WTC11 (cell line): ENCODE results near the gene PMM1. TPM values are rescaled to one million over a fixed set of nuclear protein-coding genes. Genes with fewer than 3 reads are reported as not detected.

ENCODE experiments used
- ATAC-seq: fragments of 200-7000 bp; cut with Tn5 transposase; 2 replicates; pipeline ENCODE4 v1.10.0; 2021; ENCODE audit warnings: mild to moderate bottlenecking, moderate library complexity
- CTCF ChIA-PET: fragments of 300-600 bp; sonication (Branson Sonifier 250); formaldehyde crosslinking; loops from one replicate; lab custom pipeline; 2021; ENCODE audit warnings: antibody characterized with exemption; lab: Charles Lee
- POLR2A ChIA-PET: fragments of 350-600 bp; sonication (Branson Sonifier 250); formaldehyde crosslinking; loops from one replicate; lab custom pipeline; 2021; ENCODE audit warnings: antibody characterized with exemption; lab: Charles Lee
- DNase-seq: peaks from one replicate; pipeline ENCODE4 v3.0.0; 2021; ENCODE audit warnings: low spot score
- H3K27ac Mint-ChIP-seq: 2 replicates; pipeline ENCODE4 v1.8.0; 2021; ENCODE audit warnings: mixed read lengths
- H3K27me3 Mint-ChIP-seq: 2 replicates; pipeline ENCODE4 v1.8.0; 2021; ENCODE audit warnings: low read depth, mild to moderate bottlenecking, moderate library complexity, mixed read lengths
- H3K36me3 Mint-ChIP-seq: 2 replicates; pipeline ENCODE4 v1.8.0; 2021; ENCODE audit warnings: mixed read lengths
- H3K4me1 Mint-ChIP-seq: 2 replicates; pipeline ENCODE4 v1.8.0; 2022; ENCODE audit warnings: mixed read lengths
- H3K4me3 Mint-ChIP-seq: 2 replicates; pipeline ENCODE4 v1.8.0; 2021; ENCODE audit warnings: mild to moderate bottlenecking, moderate library complexity, mixed read lengths
- H3K9me3 Mint-ChIP-seq: 2 replicates; pipeline ENCODE4 v1.8.0; 2021; ENCODE audit warnings: mixed read lengths
- ELF4 ChIP-seq: sonication (generic); formaldehyde crosslinking; IDR thresholded peaks from 2 replicates; pipeline ENCODE4 v1.8.1; 2022; ENCODE audit warnings: low read depth, mild to moderate bottlenecking, moderate library complexity, missing genetic modification reagents
- EMX1 ChIP-seq: fragments of 250-450 bp; sonication (Bioruptor Pico); IDR thresholded peaks from 2 replicates; pipeline ENCODE4 v1.8.0; 2021; ENCODE audit warnings: mild to moderate bottlenecking
- ETV6 ChIP-seq: sonication (generic); formaldehyde crosslinking; IDR thresholded peaks from 2 replicates; pipeline ENCODE4 v1.8.1; 2022; ENCODE audit warnings: mild to moderate bottlenecking, missing genetic modification reagents
- RELA ChIP-seq: sonication (generic); formaldehyde crosslinking; IDR thresholded peaks from 2 replicates; pipeline ENCODE4 v1.8.1; 2022; ENCODE audit warnings: missing genetic modification reagents, mild to moderate bottlenecking, borderline replicate concordance
- TCF7 ChIP-seq: sonication (generic); formaldehyde crosslinking; IDR thresholded peaks from 2 replicates; pipeline ENCODE4 v1.8.0; 2022; ENCODE audit warnings: mild to moderate bottlenecking, low read depth, missing genetic modification reagents, moderate library complexity
- ZNF416 ChIP-seq: fragments of 250-450 bp; sonication (Bioruptor Pico); IDR thresholded peaks from 2 replicates; pipeline ENCODE4 v1.9.0; 2021; ENCODE audit warnings: mild to moderate bottlenecking, inconsistent platforms
- ZNF671 ChIP-seq: fragments of 250-450 bp; sonication (Bioruptor Pico); IDR thresholded peaks from 2 replicates; pipeline ENCODE4 v1.8.0; 2021; ENCODE audit warnings: mild to moderate bottlenecking
- total RNA-seq: library from RNA; stranded (reverse); gene quantifications from 3 replicates; pipeline ENCODE4 v1.2.3, GENCODE V29; 2021
- TF ChIP-seq, protein P1 (sequence below): sonication (generic); formaldehyde crosslinking; IDR thresholded peaks from 2 replicates; pipeline ENCODE4 v1.8.0; 2022; ENCODE audit warnings: missing genetic modification reagents
- TF ChIP-seq, protein P2 (sequence below): sonication (generic); formaldehyde crosslinking; IDR thresholded peaks from 2 replicates; pipeline ENCODE4 v1.8.1; 2022; ENCODE audit warnings: missing genetic modification reagents, borderline replicate concordance
- TF ChIP-seq, protein P3 (sequence below): fragments of 250-450 bp; sonication (Bioruptor Pico); IDR thresholded peaks from 2 replicates; pipeline ENCODE4 v1.9.0; 2021; ENCODE audit warnings: moderate library complexity, mild to moderate bottlenecking, inconsistent platforms, borderline replicate concordance
- TF ChIP-seq, protein P4 (sequence below): sonication (generic); formaldehyde crosslinking; IDR thresholded peaks from 2 replicates; pipeline ENCODE4 v1.8.0; 2022; ENCODE audit warnings: mild to moderate bottlenecking, missing genetic modification reagents
- TF ChIP-seq, protein P5 (sequence below): fragments of 250-450 bp; sonication (Bioruptor Pico); IDR thresholded peaks from 2 replicates; pipeline ENCODE4 v1.9.0; 2021; ENCODE audit warnings: mild to moderate bottlenecking, borderline replicate concordance
- TF ChIP-seq, protein P6 (sequence below): sonication (generic); formaldehyde crosslinking; IDR thresholded peaks from 2 replicates; pipeline ENCODE4 v1.8.1; 2022; ENCODE audit warnings: mild to moderate bottlenecking, moderate library complexity, missing genetic modification reagents
- TF ChIP-seq, protein P7 (sequence below): sonication (generic); formaldehyde crosslinking; IDR thresholded peaks from 2 replicates; pipeline ENCODE4 v1.8.1; 2023; ENCODE audit warnings: mild to moderate bottlenecking, missing genetic modification reagents
- TF ChIP-seq, protein P8 (sequence below): sonication (generic); formaldehyde crosslinking; IDR thresholded peaks from 2 replicates; pipeline ENCODE4 v1.8.1; 2022; ENCODE audit warnings: low read depth, mild to moderate bottlenecking, moderate library complexity, missing genetic modification reagents, borderline replicate concordance
- TF ChIP-seq, protein P9 (sequence below): sonication (generic); formaldehyde crosslinking; IDR thresholded peaks from 2 replicates; pipeline ENCODE4 v1.8.1; 2023; ENCODE audit warnings: mild to moderate bottlenecking, missing genetic modification reagents

The PMM1 gene
- total RNA-seq, 1 experiment from 2014 or later: 15.7 TPM

DNA sequence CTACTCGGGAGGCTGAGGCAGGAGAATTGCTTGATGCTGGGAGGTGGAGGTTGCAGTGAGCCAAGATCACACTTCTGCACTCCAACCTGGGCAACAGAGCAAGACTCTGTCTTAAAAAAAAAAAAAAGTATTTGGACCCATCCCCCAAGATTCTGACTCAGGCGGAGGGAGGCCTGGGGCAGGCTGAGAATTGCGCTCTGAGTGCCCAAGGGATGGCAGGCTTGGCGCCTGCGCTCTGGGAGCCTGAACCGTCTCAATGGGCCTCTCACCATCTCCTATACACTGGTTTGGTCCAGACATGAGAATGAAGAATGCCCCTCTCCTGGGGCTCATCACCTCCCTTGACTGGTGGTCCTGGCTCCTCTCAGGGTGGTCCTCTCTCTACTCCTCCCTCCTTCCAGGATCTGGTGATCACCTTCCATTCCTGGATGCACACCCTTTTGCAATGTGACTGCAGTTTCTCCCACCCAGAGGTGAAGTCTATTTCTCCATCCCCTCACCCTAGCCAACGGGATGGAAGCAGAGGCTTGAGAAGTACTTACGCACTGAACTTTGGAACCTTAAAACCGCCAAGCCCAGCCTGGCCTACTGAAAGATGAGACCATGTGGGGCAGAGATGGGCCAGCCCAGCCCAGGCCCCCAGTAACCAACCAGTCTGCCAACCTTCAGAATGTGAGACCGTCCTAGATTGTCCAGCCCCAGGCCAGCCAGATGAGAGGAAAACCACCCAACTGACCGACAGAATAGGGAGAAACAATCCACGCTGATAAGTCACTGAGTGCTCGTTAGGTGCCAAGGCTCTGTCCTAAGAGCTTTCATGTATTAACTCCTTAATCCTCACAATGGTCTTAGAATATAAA lies 50.3 kb downstream of the PMM1 start:
- H3K9me3 Mint-ChIP-seq: no peaks in the 10 kb centered on the region
- no peak overlapping the region for H3K27ac Mint-ChIP-seq
- ATAC-seq: no peak
- no peak for DNase-seq
- H3K4me1 Mint-ChIP-seq: peaks cover 22% of the 10 kb centered on the region
- H3K27me3 Mint-ChIP-seq: no peaks in the 10 kb centered on the region
- peaks cover 9% of the 10 kb centered on the region for H3K36me3 Mint-ChIP-seq
- no peak overlapping the region for H3K4me3 Mint-ChIP-seq
- ChIA-PET CTCF (interaction anchor here (1.6 to 2.8 kb wide), 2 partner anchors 12 to 136 kb away, joined by 5 to 20 read pairs; no protein-coding TSS in a partner anchor), POLR2A (no interaction called here)
- TF ChIP-seq, protein P1, sequence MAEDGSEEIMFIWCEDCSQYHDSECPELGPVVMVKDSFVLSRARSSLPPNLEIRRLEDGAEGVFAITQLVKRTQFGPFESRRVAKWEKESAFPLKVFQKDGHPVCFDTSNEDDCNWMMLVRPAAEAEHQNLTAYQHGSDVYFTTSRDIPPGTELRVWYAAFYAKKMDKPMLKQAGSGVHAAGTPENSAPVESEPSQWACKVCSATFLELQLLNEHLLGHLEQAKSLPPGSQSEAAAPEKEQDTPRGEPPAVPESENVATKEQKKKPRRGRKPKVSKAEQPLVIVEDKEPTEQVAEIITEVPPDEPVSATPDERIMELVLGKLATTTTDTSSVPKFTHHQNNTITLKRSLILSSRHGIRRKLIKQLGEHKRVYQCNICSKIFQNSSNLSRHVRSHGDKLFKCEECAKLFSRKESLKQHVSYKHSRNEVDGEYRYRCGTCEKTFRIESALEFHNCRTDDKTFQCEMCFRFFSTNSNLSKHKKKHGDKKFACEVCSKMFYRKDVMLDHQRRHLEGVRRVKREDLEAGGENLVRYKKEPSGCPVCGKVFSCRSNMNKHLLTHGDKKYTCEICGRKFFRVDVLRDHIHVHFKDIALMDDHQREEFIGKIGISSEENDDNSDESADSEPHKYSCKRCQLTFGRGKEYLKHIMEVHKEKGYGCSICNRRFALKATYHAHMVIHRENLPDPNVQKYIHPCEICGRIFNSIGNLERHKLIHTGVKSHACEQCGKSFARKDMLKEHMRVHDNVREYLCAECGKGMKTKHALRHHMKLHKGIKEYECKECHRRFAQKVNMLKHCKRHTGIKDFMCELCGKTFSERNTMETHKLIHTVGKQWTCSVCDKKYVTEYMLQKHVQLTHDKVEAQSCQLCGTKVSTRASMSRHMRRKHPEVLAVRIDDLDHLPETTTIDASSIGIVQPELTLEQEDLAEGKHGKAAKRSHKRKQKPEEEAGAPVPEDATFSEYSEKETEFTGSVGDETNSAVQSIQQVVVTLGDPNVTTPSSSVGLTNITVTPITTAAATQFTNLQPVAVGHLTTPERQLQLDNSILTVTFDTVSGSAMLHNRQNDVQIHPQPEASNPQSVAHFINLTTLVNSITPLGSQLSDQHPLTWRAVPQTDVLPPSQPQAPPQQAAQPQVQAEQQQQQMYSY (CRISPR knock-in tag): no peak
- TF ChIP-seq EMX1 (CRISPR knock-in tag) (no peak), ETV6 (CRISPR knock-in tag) (no peak), ZNF416 (CRISPR knock-in tag) (no peak), ZNF671 (no peak), ELF4 (CRISPR knock-in tag) (no peak), RELA (CRISPR knock-in tag) (no peak), TCF7 (CRISPR knock-in tag) (no peak)
- TF ChIP-seq, protein P2, sequence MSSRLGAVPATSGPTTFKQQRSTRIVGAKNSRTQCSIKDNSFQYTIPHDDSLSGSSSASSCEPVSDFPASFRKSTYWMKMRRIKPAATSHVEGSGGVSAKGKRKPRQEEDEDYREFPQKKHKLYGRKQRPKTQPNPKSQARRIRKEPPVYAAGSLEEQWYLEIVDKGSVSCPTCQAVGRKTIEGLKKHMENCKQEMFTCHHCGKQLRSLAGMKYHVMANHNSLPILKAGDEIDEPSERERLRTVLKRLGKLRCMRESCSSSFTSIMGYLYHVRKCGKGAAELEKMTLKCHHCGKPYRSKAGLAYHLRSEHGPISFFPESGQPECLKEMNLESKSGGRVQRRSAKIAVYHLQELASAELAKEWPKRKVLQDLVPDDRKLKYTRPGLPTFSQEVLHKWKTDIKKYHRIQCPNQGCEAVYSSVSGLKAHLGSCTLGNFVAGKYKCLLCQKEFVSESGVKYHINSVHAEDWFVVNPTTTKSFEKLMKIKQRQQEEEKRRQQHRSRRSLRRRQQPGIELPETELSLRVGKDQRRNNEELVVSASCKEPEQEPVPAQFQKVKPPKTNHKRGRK (CRISPR knock-in tag): no peak
- TF ChIP-seq, protein P3, sequence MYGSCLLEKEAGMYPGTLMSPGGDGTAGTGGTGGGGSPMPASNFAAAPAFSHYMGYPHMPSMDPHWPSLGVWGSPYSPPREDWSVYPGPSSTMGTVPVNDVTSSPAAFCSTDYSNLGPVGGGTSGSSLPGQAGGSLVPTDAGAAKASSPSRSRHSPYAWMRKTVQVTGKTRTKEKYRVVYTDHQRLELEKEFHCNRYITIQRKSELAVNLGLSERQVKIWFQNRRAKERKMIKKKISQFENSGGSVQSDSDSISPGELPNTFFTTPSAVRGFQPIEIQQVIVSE (CRISPR knock-in tag): no peak
- TF ChIP-seq, protein P4, sequence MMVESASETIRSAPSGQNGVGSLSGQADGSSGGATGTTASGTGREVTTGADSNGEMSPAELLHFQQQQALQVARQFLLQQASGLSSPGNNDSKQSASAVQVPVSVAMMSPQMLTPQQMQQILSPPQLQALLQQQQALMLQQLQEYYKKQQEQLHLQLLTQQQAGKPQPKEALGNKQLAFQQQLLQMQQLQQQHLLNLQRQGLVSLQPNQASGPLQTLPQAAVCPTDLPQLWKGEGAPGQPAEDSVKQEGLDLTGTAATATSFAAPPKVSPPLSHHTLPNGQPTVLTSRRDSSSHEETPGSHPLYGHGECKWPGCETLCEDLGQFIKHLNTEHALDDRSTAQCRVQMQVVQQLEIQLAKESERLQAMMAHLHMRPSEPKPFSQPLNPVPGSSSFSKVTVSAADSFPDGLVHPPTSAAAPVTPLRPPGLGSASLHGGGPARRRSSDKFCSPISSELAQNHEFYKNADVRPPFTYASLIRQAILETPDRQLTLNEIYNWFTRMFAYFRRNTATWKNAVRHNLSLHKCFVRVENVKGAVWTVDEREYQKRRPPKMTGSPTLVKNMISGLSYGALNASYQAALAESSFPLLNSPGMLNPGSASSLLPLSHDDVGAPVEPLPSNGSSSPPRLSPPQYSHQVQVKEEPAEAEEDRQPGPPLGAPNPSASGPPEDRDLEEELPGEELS (CRISPR knock-in tag): no peak
- TF ChIP-seq, protein P5, sequence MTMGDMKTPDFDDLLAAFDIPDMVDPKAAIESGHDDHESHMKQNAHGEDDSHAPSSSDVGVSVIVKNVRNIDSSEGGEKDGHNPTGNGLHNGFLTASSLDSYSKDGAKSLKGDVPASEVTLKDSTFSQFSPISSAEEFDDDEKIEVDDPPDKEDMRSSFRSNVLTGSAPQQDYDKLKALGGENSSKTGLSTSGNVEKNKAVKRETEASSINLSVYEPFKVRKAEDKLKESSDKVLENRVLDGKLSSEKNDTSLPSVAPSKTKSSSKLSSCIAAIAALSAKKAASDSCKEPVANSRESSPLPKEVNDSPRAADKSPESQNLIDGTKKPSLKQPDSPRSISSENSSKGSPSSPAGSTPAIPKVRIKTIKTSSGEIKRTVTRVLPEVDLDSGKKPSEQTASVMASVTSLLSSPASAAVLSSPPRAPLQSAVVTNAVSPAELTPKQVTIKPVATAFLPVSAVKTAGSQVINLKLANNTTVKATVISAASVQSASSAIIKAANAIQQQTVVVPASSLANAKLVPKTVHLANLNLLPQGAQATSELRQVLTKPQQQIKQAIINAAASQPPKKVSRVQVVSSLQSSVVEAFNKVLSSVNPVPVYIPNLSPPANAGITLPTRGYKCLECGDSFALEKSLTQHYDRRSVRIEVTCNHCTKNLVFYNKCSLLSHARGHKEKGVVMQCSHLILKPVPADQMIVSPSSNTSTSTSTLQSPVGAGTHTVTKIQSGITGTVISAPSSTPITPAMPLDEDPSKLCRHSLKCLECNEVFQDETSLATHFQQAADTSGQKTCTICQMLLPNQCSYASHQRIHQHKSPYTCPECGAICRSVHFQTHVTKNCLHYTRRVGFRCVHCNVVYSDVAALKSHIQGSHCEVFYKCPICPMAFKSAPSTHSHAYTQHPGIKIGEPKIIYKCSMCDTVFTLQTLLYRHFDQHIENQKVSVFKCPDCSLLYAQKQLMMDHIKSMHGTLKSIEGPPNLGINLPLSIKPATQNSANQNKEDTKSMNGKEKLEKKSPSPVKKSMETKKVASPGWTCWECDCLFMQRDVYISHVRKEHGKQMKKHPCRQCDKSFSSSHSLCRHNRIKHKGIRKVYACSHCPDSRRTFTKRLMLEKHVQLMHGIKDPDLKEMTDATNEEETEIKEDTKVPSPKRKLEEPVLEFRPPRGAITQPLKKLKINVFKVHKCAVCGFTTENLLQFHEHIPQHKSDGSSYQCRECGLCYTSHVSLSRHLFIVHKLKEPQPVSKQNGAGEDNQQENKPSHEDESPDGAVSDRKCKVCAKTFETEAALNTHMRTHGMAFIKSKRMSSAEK (CRISPR knock-in tag): no peak
- TF ChIP-seq, protein P6, sequence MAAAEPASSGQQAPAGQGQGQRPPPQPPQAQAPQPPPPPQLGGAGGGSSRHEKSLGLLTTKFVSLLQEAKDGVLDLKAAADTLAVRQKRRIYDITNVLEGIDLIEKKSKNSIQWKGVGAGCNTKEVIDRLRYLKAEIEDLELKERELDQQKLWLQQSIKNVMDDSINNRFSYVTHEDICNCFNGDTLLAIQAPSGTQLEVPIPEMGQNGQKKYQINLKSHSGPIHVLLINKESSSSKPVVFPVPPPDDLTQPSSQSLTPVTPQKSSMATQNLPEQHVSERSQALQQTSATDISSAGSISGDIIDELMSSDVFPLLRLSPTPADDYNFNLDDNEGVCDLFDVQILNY (CRISPR knock-in tag): no peak
- TF ChIP-seq, protein P7, sequence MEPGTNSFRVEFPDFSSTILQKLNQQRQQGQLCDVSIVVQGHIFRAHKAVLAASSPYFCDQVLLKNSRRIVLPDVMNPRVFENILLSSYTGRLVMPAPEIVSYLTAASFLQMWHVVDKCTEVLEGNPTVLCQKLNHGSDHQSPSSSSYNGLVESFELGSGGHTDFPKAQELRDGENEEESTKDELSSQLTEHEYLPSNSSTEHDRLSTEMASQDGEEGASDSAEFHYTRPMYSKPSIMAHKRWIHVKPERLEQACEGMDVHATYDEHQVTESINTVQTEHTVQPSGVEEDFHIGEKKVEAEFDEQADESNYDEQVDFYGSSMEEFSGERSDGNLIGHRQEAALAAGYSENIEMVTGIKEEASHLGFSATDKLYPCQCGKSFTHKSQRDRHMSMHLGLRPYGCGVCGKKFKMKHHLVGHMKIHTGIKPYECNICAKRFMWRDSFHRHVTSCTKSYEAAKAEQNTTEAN (CRISPR knock-in tag): no peak
- TF ChIP-seq, protein P8, sequence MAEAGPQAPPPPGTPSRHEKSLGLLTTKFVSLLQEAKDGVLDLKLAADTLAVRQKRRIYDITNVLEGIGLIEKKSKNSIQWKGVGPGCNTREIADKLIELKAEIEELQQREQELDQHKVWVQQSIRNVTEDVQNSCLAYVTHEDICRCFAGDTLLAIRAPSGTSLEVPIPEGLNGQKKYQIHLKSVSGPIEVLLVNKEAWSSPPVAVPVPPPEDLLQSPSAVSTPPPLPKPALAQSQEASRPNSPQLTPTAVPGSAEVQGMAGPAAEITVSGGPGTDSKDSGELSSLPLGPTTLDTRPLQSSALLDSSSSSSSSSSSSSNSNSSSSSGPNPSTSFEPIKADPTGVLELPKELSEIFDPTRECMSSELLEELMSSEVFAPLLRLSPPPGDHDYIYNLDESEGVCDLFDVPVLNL: no peak
- TF ChIP-seq, protein P9, sequence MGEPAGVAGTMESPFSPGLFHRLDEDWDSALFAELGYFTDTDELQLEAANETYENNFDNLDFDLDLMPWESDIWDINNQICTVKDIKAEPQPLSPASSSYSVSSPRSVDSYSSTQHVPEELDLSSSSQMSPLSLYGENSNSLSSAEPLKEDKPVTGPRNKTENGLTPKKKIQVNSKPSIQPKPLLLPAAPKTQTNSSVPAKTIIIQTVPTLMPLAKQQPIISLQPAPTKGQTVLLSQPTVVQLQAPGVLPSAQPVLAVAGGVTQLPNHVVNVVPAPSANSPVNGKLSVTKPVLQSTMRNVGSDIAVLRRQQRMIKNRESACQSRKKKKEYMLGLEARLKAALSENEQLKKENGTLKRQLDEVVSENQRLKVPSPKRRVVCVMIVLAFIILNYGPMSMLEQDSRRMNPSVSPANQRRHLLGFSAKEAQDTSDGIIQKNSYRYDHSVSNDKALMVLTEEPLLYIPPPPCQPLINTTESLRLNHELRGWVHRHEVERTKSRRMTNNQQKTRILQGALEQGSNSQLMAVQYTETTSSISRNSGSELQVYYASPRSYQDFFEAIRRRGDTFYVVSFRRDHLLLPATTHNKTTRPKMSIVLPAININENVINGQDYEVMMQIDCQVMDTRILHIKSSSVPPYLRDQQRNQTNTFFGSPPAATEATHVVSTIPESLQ: no peak
